DMS53 (cell line): ENCODE measurements around the gene CDCA3.

Experiments used
- DNase-seq: peaks from one replicate; lab custom pipeline; 2025; lab: John Stamatoyannopoulos, UW

Gene CDCA3

GRCh38 chr12:6832125-6832524 lies 19.0 kb downstream of the CDCA3 start:
- DNase-seq, result no peak

- no peak for DNase-seq
Observed at GRCh38 chr12:6831450-6831995, 19.6 kb downstream of the CDCA3 start.

GRCh38 chr12:6830999-6831398 lies 20.1 kb downstream of the CDCA3 start:
- no peak for DNase-seq

GRCh38 chr12:6830286-6830890 lies 20.7 kb downstream of the CDCA3 start:
- DNase-seq, result no peak

- DNase-seq, result no peak
Observed at GRCh38 chr12:6829536-6830220, 21.4 kb downstream of the CDCA3 start.

GRCh38 chr12:6828781-6829535 lies 22.1 kb downstream of the CDCA3 start:
- peak; percentile 76 for DNase-seq

GRCh38 chr12:6827982-6828780 lies 22.9 kb downstream of the CDCA3 start, which contains the start of gene P3H3:
Gene P3H3, plus strand, starts transcription at chr12:6828407. Its CDS starts 34 bp downstream, at chr12:6828441.
- peak; percentile 79 for DNase-seq

GRCh38 chr12:6827437-6827911 lies 23.6 kb downstream of the CDCA3 start:
- DNase-seq, result peak; percentile 92

- DNase-seq, result no peak
Observed at GRCh38 chr12:6826734-6827436, 24.2 kb downstream of the CDCA3 start.

GRCh38 chr12:6826125-6826733 lies 24.9 kb downstream of the CDCA3 start:
- no peak for DNase-seq

GRCh38 chr12:6825398-6826124 lies 25.5 kb downstream of the CDCA3 start:
- peak; percentile 95 for DNase-seq

GRCh38 chr12:6824901-6825381 lies 26.1 kb downstream of the CDCA3 start:
- DNase-seq, result peak; percentile 59

GRCh38 chr12:6824085-6824775 lies 26.9 kb downstream of the CDCA3 start:
- no peak for DNase-seq

GRCh38 chr12:6823182-6824084 lies 27.7 kb downstream of the CDCA3 start:
- no peak for DNase-seq

GRCh38 chr12:6822426-6823135 lies 28.5 kb downstream of the CDCA3 start:
- no peak for DNase-seq

GRCh38 chr12:6821591-6822425 lies 29.3 kb downstream of the CDCA3 start, which contains the start of gene GPR162:
Gene GPR162, plus strand, starts transcription at chr12:6821821. Its CDS starts 2,078 bp downstream, at chr12:6823899.
- DNase-seq, result peak; percentile 89
